ENCODE results near the gene MTCL1.

Gene MTCL1

GRCh38 chr18:8705238-8705960 lies at the start of gene MTCL1:
Gene MTCL1 (plus strand): TSS chr18:8705556. CDS start chr18:8705661, 105 bp downstream.
- no peaks in the 10 kb centered on the region for H3K9me3 Mint-ChIP-seq
- H3K36me3 Mint-ChIP-seq (ENCODE audit: low read depth): peaks cover 2% of the 10 kb centered on the region
- peak; percentile 64 for DNase-seq
- peak within 1 kb of the TSS; percentile 85 for H3K4me3 Mint-ChIP-seq
- H3K27me3 Mint-ChIP-seq: peaks cover 69% of the 10 kb centered on the region
- peak within 1 kb of the TSS; percentile 40 for H3K27ac Mint-ChIP-seq
- H3K4me1 Mint-ChIP-seq (ENCODE audit: low read depth): peaks cover 19% of the 10 kb centered on the region

- Mint-ChIP-seq H3K27ac (no peak overlapping the region), H3K36me3 (ENCODE audit: low read depth) (no peaks in the 10 kb centered on the region), H3K4me3 (no peak overlapping the region), H3K9me3 (no peaks in the 10 kb centered on the region), H3K4me1 (ENCODE audit: low read depth) (no peaks in the 10 kb centered on the region), H3K27me3 (peaks cover 6% of the 10 kb centered on the region)
- DNase-seq: no peak
Measured at GRCh38 chr18:8656232-8656631, 49.1 kb upstream of the MTCL1 start.

GRCh38 chr18:8657050-8657820 lies 48.1 kb upstream of the MTCL1 start:
- Mint-ChIP-seq H3K4me3 (no peak overlapping the region), H3K27me3 (peaks cover 6% of the 10 kb centered on the region), H3K4me1 (ENCODE audit: low read depth) (peaks cover 2% of the 10 kb centered on the region), H3K9me3 (no peaks in the 10 kb centered on the region), H3K27ac (no peak overlapping the region), H3K36me3 (ENCODE audit: low read depth) (no peaks in the 10 kb centered on the region)
- DNase-seq: no peak

- Mint-ChIP-seq H3K9me3 (no peaks in the 10 kb centered on the region), H3K4me1 (ENCODE audit: low read depth) (peaks cover 2% of the 10 kb centered on the region), H3K4me3 (no peak overlapping the region), H3K36me3 (ENCODE audit: low read depth) (no peaks in the 10 kb centered on the region), H3K27ac (no peak overlapping the region), H3K27me3 (peaks cover 9% of the 10 kb centered on the region)
- DNase-seq: no peak
Measured at GRCh38 chr18:8657873-8658470, 47.4 kb upstream of the MTCL1 start.

DNA sequence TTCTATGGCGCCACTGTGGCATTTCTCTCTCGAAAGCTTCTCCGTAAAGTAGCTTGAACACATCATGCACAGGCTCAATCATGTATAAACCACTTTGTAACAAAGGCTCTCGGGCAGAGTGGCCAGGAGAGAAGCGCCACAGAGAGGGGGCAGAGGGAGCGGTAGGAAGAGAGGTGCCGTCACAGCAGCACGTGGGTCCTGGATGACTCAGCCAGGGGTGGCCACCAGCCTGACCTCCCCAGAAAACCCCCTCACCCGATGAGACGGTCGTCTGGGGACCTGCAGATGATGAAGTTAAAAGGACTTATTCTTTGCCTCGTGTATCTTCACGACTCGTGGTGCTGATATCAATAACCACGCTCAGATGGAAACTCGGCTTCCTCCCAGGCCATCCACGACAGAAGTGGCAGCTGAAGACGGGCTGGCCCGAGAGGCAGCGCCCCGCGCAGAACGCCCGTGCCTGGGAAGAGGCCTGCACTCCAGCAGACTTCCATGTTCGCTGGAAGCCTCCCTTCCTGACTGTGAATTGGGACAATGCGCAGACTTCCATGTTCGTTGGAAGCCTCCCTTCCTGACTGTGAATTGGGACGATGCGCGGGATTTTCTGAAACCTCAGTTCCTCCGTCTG lies 46.4 kb upstream of the MTCL1 start:
- Mint-ChIP-seq H3K4me3 (no peak overlapping the region), H3K36me3 (ENCODE audit: low read depth) (no peaks in the 10 kb centered on the region)
- no peak for DNase-seq

DNA sequence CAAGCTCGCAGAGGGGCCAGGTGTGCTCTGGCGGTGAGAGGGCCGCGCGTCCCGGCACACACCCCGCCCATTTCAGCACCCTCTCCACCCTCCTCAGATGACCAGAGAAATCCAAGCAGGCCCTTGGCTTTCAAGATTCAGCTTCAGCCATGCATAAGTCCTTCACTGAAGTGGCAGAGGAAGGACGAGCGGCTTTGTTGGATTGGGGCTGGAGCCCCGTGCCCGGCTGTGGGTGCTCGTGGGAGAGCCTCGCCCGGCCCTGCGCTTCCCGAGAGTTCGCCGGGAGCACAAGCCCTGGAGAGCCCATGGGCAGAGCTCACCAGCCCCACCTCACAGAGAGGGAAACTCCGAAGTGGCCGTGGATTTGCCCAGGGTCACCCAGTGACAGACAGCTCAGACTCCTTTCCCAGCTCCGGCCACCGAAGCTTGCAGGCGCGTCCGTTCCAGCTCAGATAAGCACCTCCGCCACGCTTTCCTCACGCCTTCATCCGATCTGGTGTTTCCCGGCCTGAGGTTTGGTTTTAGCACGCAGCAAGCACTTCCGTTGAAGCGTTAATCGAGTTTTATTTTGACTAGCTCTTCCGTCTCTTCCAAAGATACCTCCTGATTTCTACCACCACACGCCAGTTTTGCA lies 45.6 kb upstream of the MTCL1 start:
- no peak overlapping the region for H3K4me3 Mint-ChIP-seq
- no peak for DNase-seq
- no peaks in the 10 kb centered on the region for H3K36me3 Mint-ChIP-seq (ENCODE audit: low read depth)
- no peaks in the 10 kb centered on the region for H3K9me3 Mint-ChIP-seq
- no peak overlapping the region for H3K27ac Mint-ChIP-seq
- H3K27me3 Mint-ChIP-seq: peaks cover 15% of the 10 kb centered on the region
- H3K4me1 Mint-ChIP-seq (ENCODE audit: low read depth): peaks cover 2% of the 10 kb centered on the region

More for the DNA sequence above, 46.4 kb upstream of the MTCL1 start:
- Mint-ChIP-seq H3K9me3 (no peaks in the 10 kb centered on the region), H3K4me1 (ENCODE audit: low read depth) (peaks cover 2% of the 10 kb centered on the region), H3K27me3 (peaks cover 15% of the 10 kb centered on the region), H3K27ac (no peak overlapping the region)

GRCh38 chr18:8660316-8660715 lies 45.0 kb upstream of the MTCL1 start:
- no peak for DNase-seq
- Mint-ChIP-seq H3K4me3 (no peak overlapping the region), H3K27ac (no peak overlapping the region), H3K4me1 (ENCODE audit: low read depth) (peaks cover 2% of the 10 kb centered on the region), H3K27me3 (peaks cover 15% of the 10 kb centered on the region), H3K36me3 (ENCODE audit: low read depth) (no peaks in the 10 kb centered on the region), H3K9me3 (no peaks in the 10 kb centered on the region)

DNA sequence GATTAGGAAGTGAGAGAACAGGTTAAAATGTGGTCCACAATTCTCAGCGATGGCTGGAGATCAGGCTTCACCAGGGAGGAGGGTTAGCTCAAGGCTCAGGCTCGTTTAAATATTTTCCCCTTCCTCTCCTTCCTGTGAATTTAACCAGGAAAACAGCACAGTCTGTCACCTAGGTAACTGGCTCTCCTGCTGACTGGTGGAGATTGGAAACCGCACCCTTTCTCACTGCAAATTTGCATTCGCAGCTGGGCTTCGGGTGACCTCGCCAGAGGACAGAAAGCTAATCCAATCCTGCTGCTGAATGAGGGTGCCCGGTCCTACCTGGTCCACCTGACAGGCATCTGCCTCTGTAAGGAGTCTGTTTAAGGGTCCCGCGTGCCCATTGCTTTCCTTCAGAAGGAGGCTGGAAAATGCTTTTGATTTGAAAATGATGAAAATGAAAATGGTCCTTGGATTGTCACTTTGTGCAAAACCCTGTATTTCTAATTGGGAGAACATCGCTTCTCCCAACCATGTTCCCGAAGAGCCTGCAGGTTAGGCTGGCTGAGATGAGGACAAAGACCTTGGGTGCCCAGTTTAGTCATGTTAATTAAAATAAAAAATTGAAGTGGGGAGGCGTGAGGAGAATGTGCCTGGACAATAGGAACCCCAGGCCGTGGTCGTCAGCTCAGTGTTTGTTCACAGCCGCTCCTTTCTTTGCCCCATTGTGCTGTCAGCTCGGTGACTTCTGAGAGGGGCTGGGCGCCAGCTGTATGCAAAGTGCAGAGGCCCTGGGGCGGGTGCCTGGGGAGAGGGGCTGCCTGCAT lies 43.4 kb upstream of the MTCL1 start:
- H3K27ac Mint-ChIP-seq: no peak overlapping the region
- H3K4me1 Mint-ChIP-seq (ENCODE audit: low read depth): peaks cover 2% of the 10 kb centered on the region
- no peaks in the 10 kb centered on the region for H3K36me3 Mint-ChIP-seq (ENCODE audit: low read depth)
- H3K4me3 Mint-ChIP-seq: no peak overlapping the region
- H3K27me3 Mint-ChIP-seq: peaks cover 12% of the 10 kb centered on the region
- DNase-seq: no peak
- no peaks in the 10 kb centered on the region for H3K9me3 Mint-ChIP-seq

- Mint-ChIP-seq H3K9me3 (no peaks in the 10 kb centered on the region), H3K4me1 (ENCODE audit: low read depth) (peaks cover 2% of the 10 kb centered on the region), H3K36me3 (ENCODE audit: low read depth) (no peaks in the 10 kb centered on the region), H3K4me3 (no peak overlapping the region), H3K27me3 (peaks cover 12% of the 10 kb centered on the region), H3K27ac (no peak overlapping the region)
- DNase-seq: no peak
Measured at GRCh38 chr18:8662560-8663255, 42.6 kb upstream of the MTCL1 start.

- H3K4me1 Mint-ChIP-seq (ENCODE audit: low read depth): no peaks in the 10 kb centered on the region
- H3K4me3 Mint-ChIP-seq: no peak overlapping the region
- no peak for DNase-seq
- H3K36me3 Mint-ChIP-seq (ENCODE audit: low read depth): no peaks in the 10 kb centered on the region
- H3K27me3 Mint-ChIP-seq: peaks cover 10% of the 10 kb centered on the region
- H3K27ac Mint-ChIP-seq: no peak overlapping the region
- H3K9me3 Mint-ChIP-seq: no peaks in the 10 kb centered on the region
Measured at GRCh38 chr18:8667846-8668245, 37.5 kb upstream of the MTCL1 start.

GRCh38 chr18:8668381-8668780 lies 37.0 kb upstream of the MTCL1 start:
- H3K4me1 Mint-ChIP-seq (ENCODE audit: low read depth): no peaks in the 10 kb centered on the region
- H3K27me3 Mint-ChIP-seq: peaks cover 4% of the 10 kb centered on the region
- H3K9me3 Mint-ChIP-seq: no peaks in the 10 kb centered on the region
- no peak overlapping the region for H3K27ac Mint-ChIP-seq
- H3K36me3 Mint-ChIP-seq (ENCODE audit: low read depth): no peaks in the 10 kb centered on the region
- H3K4me3 Mint-ChIP-seq: no peak overlapping the region
- DNase-seq: no peak

GRCh38 chr18:8669571-8669970 lies 35.8 kb upstream of the MTCL1 start:
- Mint-ChIP-seq H3K36me3 (ENCODE audit: low read depth) (no peaks in the 10 kb centered on the region), H3K4me1 (ENCODE audit: low read depth) (no peaks in the 10 kb centered on the region), H3K9me3 (no peaks in the 10 kb centered on the region), H3K27ac (no peak overlapping the region), H3K27me3 (peaks cover 2% of the 10 kb centered on the region), H3K4me3 (no peak overlapping the region)
- DNase-seq: no peak
